ENCODE results near the gene ULBP2.
A peak's percentile ranks its signal among the peaks of the same experiment; 100 is the strongest.
"Not testable (repeated sequence)": the region's sequence is repeated elsewhere in the genome, so short reads cannot be mapped to it uniquely, and the experiment has no call there.

Gene ULBP2

DNA sequence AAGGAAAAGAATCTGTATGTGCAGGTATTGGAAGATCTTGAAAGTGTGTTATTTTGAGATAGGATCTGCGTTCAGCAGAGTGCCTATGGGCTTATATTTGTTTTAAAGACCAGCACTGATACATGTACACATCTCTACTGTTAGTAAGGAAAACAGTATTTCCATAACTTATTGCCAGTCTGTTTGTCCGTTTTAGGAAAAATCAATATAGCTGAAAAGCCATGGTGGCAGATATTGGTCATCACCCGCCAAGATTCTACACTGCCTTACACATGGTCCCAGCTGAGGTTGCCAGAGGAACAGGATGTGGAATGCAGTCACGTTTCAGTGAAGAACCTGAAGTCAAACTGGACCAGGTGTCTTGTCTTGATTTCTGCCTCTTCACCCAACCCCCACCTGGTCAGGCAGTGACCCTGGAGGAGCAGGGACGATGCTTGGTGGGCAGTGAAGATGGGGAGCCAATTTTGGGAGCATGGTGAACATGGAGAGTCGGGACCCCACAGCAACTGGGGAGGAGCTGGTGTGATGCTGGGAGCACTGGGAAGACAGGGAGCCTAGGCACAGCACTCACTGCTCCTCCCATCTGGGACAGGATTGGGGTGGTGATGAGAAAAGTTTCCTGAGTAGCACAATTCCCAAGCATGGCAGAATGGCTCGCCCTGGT, 14.0 kb downstream of the ULBP2 start:
- H3K9me3 Mint-ChIP-seq; H3K4me1 Mint-ChIP-seq (ENCODE audit: low read depth); H3K4me3 Mint-ChIP-seq; H3K27ac Mint-ChIP-seq; H3K36me3 Mint-ChIP-seq (ENCODE audit: low read depth); intact Hi-C loops (cut with micrococcal nuclease): not testable (repeated sequence)
- H3K27me3 Mint-ChIP-seq, result peaks cover 80% of the 10 kb centered on the region

DNA sequence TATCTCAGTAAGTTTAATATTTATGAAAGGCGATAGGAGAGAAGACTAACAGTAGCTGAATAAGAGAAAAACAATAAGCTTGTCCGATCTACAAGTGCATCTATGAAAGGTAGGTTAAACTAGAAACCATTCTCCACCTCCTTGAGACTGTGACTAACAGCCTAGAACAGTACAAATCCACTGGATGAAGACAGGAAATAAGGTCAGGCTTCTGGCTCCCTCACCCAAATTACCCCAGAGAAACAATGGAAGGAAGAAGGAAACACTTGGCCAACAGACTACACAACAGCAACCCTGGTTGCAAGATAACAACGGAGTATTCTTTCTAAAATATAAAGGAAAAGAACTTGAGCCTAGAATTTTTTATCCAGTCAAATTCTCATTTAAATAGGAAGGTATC, 16.3 kb downstream of the ULBP2 start:
- H3K4me1 Mint-ChIP-seq (ENCODE audit: low read depth); H3K9me3 Mint-ChIP-seq; intact Hi-C loops (cut with micrococcal nuclease); H3K27ac Mint-ChIP-seq; H3K4me3 Mint-ChIP-seq; H3K36me3 Mint-ChIP-seq (ENCODE audit: low read depth): not testable (repeated sequence)
- H3K27me3 Mint-ChIP-seq, result peaks cover 81% of the 10 kb centered on the region

GRCh38 chr6:149959806-149960205, 18.0 kb downstream of the ULBP2 start:
- H3K4me3 Mint-ChIP-seq; H3K9me3 Mint-ChIP-seq; H3K27ac Mint-ChIP-seq; intact Hi-C loops (cut with micrococcal nuclease); H3K36me3 Mint-ChIP-seq (ENCODE audit: low read depth): not testable (repeated sequence)
- Mint-ChIP-seq H3K27me3 (peaks cover 85% of the 10 kb centered on the region), H3K4me1 (ENCODE audit: low read depth) (peaks cover 24% of the 10 kb centered on the region)

DNA sequence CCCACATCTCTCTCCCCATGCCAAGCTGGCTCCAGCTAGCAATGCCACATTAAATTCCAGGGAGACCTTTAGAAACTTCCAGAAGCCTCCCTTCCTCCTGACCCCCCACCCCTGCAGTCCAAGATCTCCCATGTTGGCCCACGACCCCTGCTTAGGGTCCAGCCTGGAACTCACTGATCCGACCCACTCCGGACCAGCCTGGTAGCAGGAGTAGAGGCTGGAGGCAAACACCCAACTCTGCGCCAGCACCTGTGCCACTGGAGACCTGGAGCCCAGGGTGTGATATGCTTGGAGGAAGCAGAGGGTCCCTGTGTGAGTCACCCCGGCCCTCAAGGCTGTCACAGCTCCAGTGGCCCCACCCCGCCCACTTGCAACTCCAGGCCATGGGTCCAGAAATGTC, 18.7 kb downstream of the ULBP2 start:
- intact Hi-C loops (cut with micrococcal nuclease), result no loop called here
- H3K27ac Mint-ChIP-seq, result no peak overlapping the region
- H3K4me1 Mint-ChIP-seq (ENCODE audit: low read depth), result peaks cover 27% of the 10 kb centered on the region
- no peaks in the 10 kb centered on the region for H3K9me3 Mint-ChIP-seq
- no peaks in the 10 kb centered on the region for H3K36me3 Mint-ChIP-seq (ENCODE audit: low read depth)
- peaks cover 86% of the 10 kb centered on the region for H3K27me3 Mint-ChIP-seq
- H3K4me3 Mint-ChIP-seq, result no peak overlapping the region

DNA sequence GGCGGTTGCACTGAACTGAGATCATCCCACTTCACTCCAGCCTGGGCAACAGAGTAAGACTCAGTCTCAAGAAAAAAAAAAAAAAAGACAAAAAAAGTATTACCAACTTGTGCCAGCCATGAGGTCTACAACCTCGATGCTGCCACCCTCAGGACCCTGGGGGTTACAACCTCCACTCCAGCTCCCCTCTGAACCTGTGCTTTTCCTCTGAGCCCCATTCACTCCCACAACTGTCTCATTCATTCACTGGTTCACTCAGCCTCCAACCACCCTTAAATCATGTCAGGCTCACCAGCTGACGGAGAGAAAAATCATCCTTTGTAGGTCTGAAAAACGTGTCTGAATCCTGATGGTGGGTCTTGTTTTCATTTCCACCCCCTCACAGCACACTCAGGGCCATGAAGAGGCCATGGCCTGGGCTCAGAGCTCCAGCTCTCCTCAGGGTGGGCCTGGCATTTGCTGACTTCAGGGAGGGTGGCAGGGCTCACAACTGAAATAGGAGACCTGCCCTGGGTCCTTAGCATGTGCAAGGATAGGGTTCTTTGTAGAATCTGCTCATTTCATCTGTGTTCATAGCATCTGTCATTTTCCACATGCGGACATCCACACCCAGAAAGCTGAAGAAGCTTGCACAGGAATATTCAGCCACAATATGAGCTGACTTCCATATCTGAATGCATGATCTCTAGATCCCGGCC, 20.1 kb downstream of the ULBP2 start:
- H3K27ac Mint-ChIP-seq, result no peak overlapping the region
- no peaks in the 10 kb centered on the region for H3K9me3 Mint-ChIP-seq
- H3K4me1 Mint-ChIP-seq (ENCODE audit: low read depth), result peaks cover 29% of the 10 kb centered on the region
- H3K27me3 Mint-ChIP-seq, result peaks cover 84% of the 10 kb centered on the region
- no peaks in the 10 kb centered on the region for H3K36me3 Mint-ChIP-seq (ENCODE audit: low read depth)
- no peak overlapping the region for H3K4me3 Mint-ChIP-seq
- intact Hi-C loops (cut with micrococcal nuclease), result no loop called here

- Mint-ChIP-seq H3K4me3 (peak overlapping the region; percentile 76), H3K27me3 (peaks cover 86% of the 10 kb centered on the region), H3K36me3 (ENCODE audit: low read depth) (no peaks in the 10 kb centered on the region), H3K9me3 (no peaks in the 10 kb centered on the region), H3K4me1 (ENCODE audit: low read depth) (peaks cover 29% of the 10 kb centered on the region), H3K27ac (peak overlapping the region; percentile 82)
- intact Hi-C loops (cut with micrococcal nuclease), result no loop called here
These were observed 20.8 kb downstream of the ULBP2 start for GRCh38 chr6:149962461-149963211.

DNA sequence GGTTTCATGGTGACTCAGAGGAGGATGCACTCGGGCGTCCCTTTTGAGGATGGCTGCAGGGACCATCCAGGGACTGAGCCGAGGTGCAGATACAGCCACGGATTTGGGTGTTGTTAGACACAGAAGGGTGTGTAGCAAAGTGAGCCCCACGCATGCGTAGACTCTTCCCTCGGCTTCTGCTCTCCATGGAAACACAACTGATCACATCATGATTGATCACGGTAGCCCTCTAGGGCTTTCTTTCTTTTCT, 21.3 kb downstream of the ULBP2 start:
- intact Hi-C loops (cut with micrococcal nuclease), result no loop called here
- Mint-ChIP-seq H3K9me3 (no peaks in the 10 kb centered on the region), H3K4me3 (peak overlapping the region; percentile 76), H3K27me3 (peaks cover 84% of the 10 kb centered on the region), H3K4me1 (ENCODE audit: low read depth) (peaks cover 29% of the 10 kb centered on the region), H3K27ac (peak overlapping the region; percentile 82), H3K36me3 (ENCODE audit: low read depth) (no peaks in the 10 kb centered on the region)

DNA sequence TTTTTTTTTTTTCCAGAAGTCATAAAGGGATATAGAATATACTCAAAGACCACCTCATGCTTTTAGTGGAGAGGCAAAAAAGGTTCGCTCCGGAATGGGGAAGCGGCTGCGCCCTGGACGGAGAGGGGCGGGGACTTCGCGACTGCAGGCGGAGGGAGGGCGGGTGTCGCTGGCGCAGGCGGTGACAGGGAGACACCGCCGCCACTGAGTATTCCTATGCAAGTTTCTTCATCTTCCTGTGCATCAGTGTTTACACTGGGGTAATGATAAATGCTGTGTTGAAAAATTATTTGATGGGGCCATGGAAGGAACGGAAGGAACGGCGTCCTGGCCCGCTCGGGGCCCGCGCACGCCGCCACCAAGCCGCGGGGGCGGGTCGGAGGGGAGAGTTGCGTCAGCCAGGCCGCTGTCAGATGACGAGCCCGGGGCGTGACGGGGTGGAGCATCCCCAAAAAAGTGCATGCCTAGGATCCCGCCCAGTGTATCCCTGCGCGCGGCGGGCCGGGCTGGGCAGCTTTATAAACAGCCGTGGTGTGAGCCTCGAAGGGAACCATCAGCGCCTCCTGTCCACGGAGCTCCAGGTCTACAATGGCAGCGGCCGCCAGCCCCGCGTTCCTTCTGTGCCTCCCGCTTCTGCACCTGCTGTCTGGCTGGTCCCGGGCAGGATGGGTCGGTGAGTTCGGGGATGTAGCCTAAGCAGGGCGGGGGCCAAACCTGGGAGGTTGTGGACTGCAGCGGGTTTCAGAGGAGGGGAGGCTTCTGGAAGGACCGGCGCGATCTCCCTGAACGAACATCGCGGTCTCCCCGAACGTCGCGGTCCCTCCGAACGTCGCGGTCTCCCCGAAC, 21.9 kb downstream of the ULBP2 start, which contains the start of gene ULBP1:
ULBP1 (plus strand) TSS at position 482 of the 846 bp plus-strand sequence; CDS start at position 589, 107 bp downstream.
- no peaks in the 10 kb centered on the region for H3K9me3 Mint-ChIP-seq
- intact Hi-C loops (cut with micrococcal nuclease), result loop anchor here (2.0 kb wide), 1 partner anchor 41 kb away; no protein-coding TSS in a partner anchor
- peaks cover 86% of the 10 kb centered on the region for H3K27me3 Mint-ChIP-seq
- peaks cover 29% of the 10 kb centered on the region for H3K4me1 Mint-ChIP-seq (ENCODE audit: low read depth)
- H3K36me3 Mint-ChIP-seq (ENCODE audit: low read depth), result no peaks in the 10 kb centered on the region
- peak within 1 kb of the TSS; percentile 76 for H3K4me3 Mint-ChIP-seq
- H3K27ac Mint-ChIP-seq, result peak within 1 kb of the TSS; percentile 82

GRCh38 chr6:149964308-149965193, 22.7 kb downstream of the ULBP2 start:
- Mint-ChIP-seq H3K27ac (peak overlapping the region; percentile 82), H3K4me3 (peak overlapping the region; percentile 76), H3K4me1 (ENCODE audit: low read depth) (peaks cover 34% of the 10 kb centered on the region), H3K9me3 (no peaks in the 10 kb centered on the region), H3K27me3 (peaks cover 83% of the 10 kb centered on the region), H3K36me3 (ENCODE audit: low read depth) (no peaks in the 10 kb centered on the region)
- intact Hi-C loops (cut with micrococcal nuclease), result loop anchor here (2.0 kb wide), 1 partner anchor 40 kb away; no protein-coding TSS in a partner anchor

DNA sequence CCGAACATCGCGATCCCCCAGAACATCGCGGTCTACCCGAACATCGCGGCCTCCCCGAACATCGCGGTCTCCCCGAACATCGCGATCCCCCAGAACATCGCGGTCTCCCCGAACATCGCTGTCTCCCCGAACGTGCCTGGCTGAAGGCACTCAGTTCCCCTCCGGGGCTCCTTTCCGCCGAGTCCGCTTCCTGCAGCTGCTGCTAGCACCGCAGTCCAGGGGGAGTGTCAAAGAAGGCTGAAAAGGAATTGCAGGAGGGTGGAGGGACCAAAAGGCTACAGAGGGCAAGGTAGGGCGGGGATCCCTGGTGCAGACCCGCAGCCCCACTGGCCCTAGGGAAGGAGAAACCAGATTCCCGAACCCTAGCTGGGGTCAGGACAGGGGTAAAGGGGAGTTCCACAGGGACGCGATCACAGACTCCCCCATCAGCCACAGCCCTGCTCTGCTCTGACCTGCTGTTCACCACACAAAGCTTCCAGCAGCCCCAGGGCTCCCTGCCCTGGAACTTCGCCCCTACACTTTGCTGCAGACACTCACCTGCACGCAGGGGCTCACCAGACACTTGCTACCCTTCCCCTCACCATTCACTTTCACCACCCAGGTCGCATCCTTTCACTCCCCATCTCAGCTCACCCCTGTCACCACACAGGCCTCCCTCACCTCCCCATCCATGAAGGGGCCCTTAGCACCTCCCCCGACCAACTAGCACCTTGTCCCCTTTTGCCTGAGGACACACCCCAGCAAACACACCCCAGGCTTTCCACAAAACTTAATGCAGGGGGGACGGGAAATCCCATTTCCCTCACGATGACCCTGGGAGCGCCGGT, 23.6 kb downstream of the ULBP2 start:
- Mint-ChIP-seq H3K27ac (peak overlapping the region; percentile 82), H3K4me1 (ENCODE audit: low read depth) (peaks cover 34% of the 10 kb centered on the region), H3K9me3 (no peaks in the 10 kb centered on the region), H3K36me3 (ENCODE audit: low read depth) (no peaks in the 10 kb centered on the region), H3K4me3 (peak overlapping the region; percentile 76), H3K27me3 (peaks cover 85% of the 10 kb centered on the region)
- intact Hi-C loops (cut with micrococcal nuclease), result loop anchor here (2.0 kb wide), 1 partner anchor 39 kb away; no protein-coding TSS in a partner anchor

- intact Hi-C loops (cut with micrococcal nuclease); H3K36me3 Mint-ChIP-seq (ENCODE audit: low read depth); H3K27ac Mint-ChIP-seq; H3K4me3 Mint-ChIP-seq; H3K9me3 Mint-ChIP-seq: not testable (repeated sequence)
- H3K27me3 Mint-ChIP-seq, result peaks cover 85% of the 10 kb centered on the region
- peaks cover 34% of the 10 kb centered on the region for H3K4me1 Mint-ChIP-seq (ENCODE audit: low read depth)
These were observed 24.5 kb downstream of the ULBP2 start for GRCh38 chr6:149966319-149966718.

DNA sequence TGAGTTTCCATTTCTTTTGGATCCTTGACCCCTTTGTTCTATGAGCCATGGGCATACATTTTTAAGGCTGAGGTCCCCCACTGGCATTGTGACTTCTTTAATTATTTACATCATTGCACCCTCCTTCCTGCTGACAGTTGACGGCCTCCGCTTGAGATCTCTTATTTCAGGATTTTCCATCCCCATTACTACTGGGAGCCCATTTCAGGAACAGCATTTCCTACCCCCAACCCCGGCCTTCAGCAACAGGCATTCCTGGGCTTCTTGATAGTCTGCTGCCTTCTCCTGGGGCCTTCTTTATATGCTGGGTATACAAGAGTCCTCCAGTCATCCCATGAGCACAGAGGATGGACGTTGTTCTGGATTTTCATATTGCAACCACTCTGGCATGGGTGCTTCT, 25.8 kb downstream of the ULBP2 start:
- Mint-ChIP-seq H3K36me3 (ENCODE audit: low read depth) (no peaks in the 10 kb centered on the region), H3K4me3 (no peak overlapping the region), H3K9me3 (no peaks in the 10 kb centered on the region), H3K27ac (no peak overlapping the region), H3K27me3 (peaks cover 80% of the 10 kb centered on the region), H3K4me1 (ENCODE audit: low read depth) (peaks cover 34% of the 10 kb centered on the region)
- intact Hi-C loops (cut with micrococcal nuclease), result no loop called here

All from dendritic cell treated with granulocyte-macrophage colony-stimulating factor and Interleukin-4, amounts not matched to agents 40 ng/mL and 50 ng/mL, for 4 days (primary cell).